Measurements from ENCODE around the gene KLHDC4. TPM values are rescaled to one million over a fixed set of nuclear protein-coding genes. Genes with fewer than 3 reads are reported as not detected.
"Not testable (repeated sequence)": the region's sequence is repeated elsewhere in the genome, so short reads cannot be mapped to it uniquely, and the experiment has no call there.

Gene KLHDC4
- total and polyA plus RNA-seq, 4 donors = 8.2 to 27.6 (median 14.2) TPM

- TF ChIP-seq RXRA (IDR thresholded peaks at IDR 0.05) = no peak
- TF ChIP-seq EGR1 (IDR thresholded peaks at IDR 0.05; ENCODE audit: low read depth in 2 of 2) = no peak
- TF ChIP-seq CTCF (IDR thresholded peaks at IDR 0.05; ENCODE audit: low read depth, low read length, missing input control) = no peak
- no peak for TF ChIP-seq HNF4A (conservative IDR thresholded peaks at IDR 0.05)
- no peak for TF ChIP-seq HNF4G (IDR thresholded peaks at IDR 0.05)
- 61% methylated on average over 9 of the region's 9 CpGs for WGBS
- no peaks in the 10 kb centered on the region for H3K27me3 ChIP-seq (ENCODE audit: control insufficient read depth in 4 of 4, insufficient read depth in 4 of 4, low read length in 3 of 4)
- H3K36me3 ChIP-seq (ENCODE audit: control insufficient read depth in 4 of 4, insufficient read depth in 3 of 4, low read depth in 1 of 4, low read length in 3 of 4) = no peaks in the 10 kb centered on the region
- H3K27ac ChIP-seq (ENCODE audit: low read depth in 1 of 2, low read length in 2 of 2) = no peak overlapping the region
- no peak for DNase-seq (ENCODE audit: low spot score)
- H3K4me1 ChIP-seq (ENCODE audit: control insufficient read depth in 4 of 4, insufficient read depth in 4 of 4, low read length in 3 of 4) = no peaks in the 10 kb centered on the region
- H3K4me3 ChIP-seq (ENCODE audit: low read depth in 1 of 3, low read length in 3 of 3) = no peak overlapping the region
- H3K9me3 ChIP-seq (ENCODE audit: control insufficient read depth in 4 of 4, low read length in 3 of 4) = no peaks in the 10 kb centered on the region
- H3K9ac ChIP-seq (ENCODE audit: low read depth in 1 of 2, low read length in 2 of 2) = no peak overlapping the region
These were observed 83.7 kb downstream of the KLHDC4 start for GRCh38 chr16:87681981-87682570.

GRCh38 chr16:87681051-87681602 is 84.7 kb downstream of the KLHDC4 start:
- not testable (repeated sequence) for H3K4me1 ChIP-seq (ENCODE audit: control insufficient read depth in 4 of 4, insufficient read depth in 4 of 4, low read length in 3 of 4); H3K36me3 ChIP-seq (ENCODE audit: control insufficient read depth in 4 of 4, insufficient read depth in 3 of 4, low read depth in 1 of 4, low read length in 3 of 4); H3K4me3 ChIP-seq (ENCODE audit: low read depth in 1 of 3, low read length in 3 of 3); H3K9ac ChIP-seq (ENCODE audit: low read depth in 1 of 2, low read length in 2 of 2); H3K27me3 ChIP-seq (ENCODE audit: control insufficient read depth in 4 of 4, insufficient read depth in 4 of 4, low read length in 3 of 4); H3K27ac ChIP-seq (ENCODE audit: low read depth in 1 of 2, low read length in 2 of 2); DNase-seq (ENCODE audit: low spot score); H3K9me3 ChIP-seq (ENCODE audit: control insufficient read depth in 4 of 4, low read length in 3 of 4)
- WGBS = 93% methylated on average over 60 of the region's 60 CpGs

- H3K27ac ChIP-seq (ENCODE audit: low read depth in 1 of 2, low read length in 2 of 2) = no peak overlapping the region
- H3K4me1 ChIP-seq (ENCODE audit: control insufficient read depth in 4 of 4, insufficient read depth in 4 of 4, low read length in 3 of 4) = peaks cover 0 to 1% (median 0%) of the 10 kb centered on the region in 4 donors
- H3K4me3 ChIP-seq (ENCODE audit: low read depth in 1 of 3, low read length in 3 of 3) = no peak overlapping the region
- no peaks in the 10 kb centered on the region for H3K36me3 ChIP-seq (ENCODE audit: control insufficient read depth in 4 of 4, insufficient read depth in 3 of 4, low read depth in 1 of 4, low read length in 3 of 4)
- no peaks in the 10 kb centered on the region for H3K27me3 ChIP-seq (ENCODE audit: control insufficient read depth in 4 of 4, insufficient read depth in 4 of 4, low read length in 3 of 4)
- TF ChIP-seq RAD21 (IDR thresholded peaks at IDR 0.05) = no peak
- TF ChIP-seq HNF4G (IDR thresholded peaks at IDR 0.05) = no peak
- TF ChIP-seq ZBTB33 (IDR thresholded peaks at IDR 0.05) = no peak
- no peak for TF ChIP-seq JUND (IDR thresholded peaks at IDR 0.05)
- TF ChIP-seq NR2F2 (IDR thresholded peaks at IDR 0.05) = no peak
- no peak for TF ChIP-seq FOXA2 (IDR thresholded peaks at IDR 0.05)
- no peak for TF ChIP-seq MAX (IDR thresholded peaks at IDR 0.05)
- no peak for TF ChIP-seq HNF4A (conservative IDR thresholded peaks at IDR 0.05)
- TF ChIP-seq RXRA (IDR thresholded peaks at IDR 0.05) = no peak
- TF ChIP-seq ATF3 (IDR thresholded peaks at IDR 0.05) = no peak
- no peak for TF ChIP-seq SP1 (IDR thresholded peaks at IDR 0.05)
- TF ChIP-seq EGR1 (IDR thresholded peaks at IDR 0.05; ENCODE audit: low read depth in 2 of 2) = no peak
- DNase-seq (ENCODE audit: low spot score) = no peak
- H3K9me3 ChIP-seq (ENCODE audit: control insufficient read depth in 4 of 4, low read length in 3 of 4) = no peaks in the 10 kb centered on the region
- H3K9ac ChIP-seq (ENCODE audit: low read depth in 1 of 2, low read length in 2 of 2) = no peak overlapping the region
- WGBS = 84% methylated on average over 17 of the region's 17 CpGs
These were observed 85.5 kb downstream of the KLHDC4 start for GRCh38 chr16:87680272-87680644.

All from liver (tissue), 9 donors.